Measurements from ENCODE around the gene SCN7A.

- TF ChIP-seq POLR2A (IDR thresholded peaks at IDR 0.05) (no peak), CTCF (IDR thresholded peaks at IDR 0.05) (no peak), POLR2AphosphoS5 (IDR thresholded peaks at IDR 0.05; ENCODE audit: insufficient read depth in 1 of 2, low read depth in 1 of 2) (no peak)
These were observed 26.6 kb upstream of the SCN7A start for GRCh38 chr2:166520604-166521003.
